Body of pancreas (tissue), 4 donors: ENCODE results near the gene APOBEC3G.
"Not testable (repeated sequence)": the region's sequence is repeated elsewhere in the genome, so short reads cannot be mapped to it uniquely, and the experiment has no call there.

Source experiments
- CTCF ChIP-seq, 7 experiments: fragments of 450-650 bp in 4 of 7; fragments of 200-600 bp in 3 of 7; sonication (generic) in 3 of 7; IDR thresholded peaks; one replicate each; pipeline ENCODE4 v1.5.1; 2016 to 2019; ENCODE audit warnings: antibody characterized with exemption in 7 of 7
- POLR2A ChIP-seq, 3 donors: fragments of 450-650 bp; IDR thresholded peaks; one replicate each; pipeline ENCODE4 v1.6.1; 2016; ENCODE audit warnings: antibody characterized with exemption in 3 of 3, mild to moderate bottlenecking in 2 of 3

GRCh38 chr22:39040538-39041296 lies 36.4 kb upstream of the APOBEC3G start, which contains the start of gene APOBEC3F:
- TF ChIP-seq CTCF (IDR thresholded peaks at IDR 0.05), result not testable (repeated sequence)
- peak; percentile 50 to 86 (median 83) for TF ChIP-seq POLR2A (IDR thresholded peaks at IDR 0.05)
